Hair follicular keratinocyte (primary cell): ENCODE measurements around the gene TTC31. TPM values are rescaled to one million over a fixed set of nuclear protein-coding genes. Genes with fewer than 3 reads are reported as not detected.

Experiments
- total RNA-seq: library from RNA; depleted of rRNA; stranded (reverse); fragments of >200 nt; gene quantifications from 2 replicates; pipeline ENCODE4 v1.2.3, GENCODE V29; 2015

Gene TTC31
- total RNA-seq, 1 donor from 2014 or later, result 15.1 TPM

Other genes with a start within 250 kb of the TTC31 start
- not detected in 2 replicates for gene SLC4A5, start 139.7 kb upstream of the TTC31 start, total RNA-seq
- 86.5 and 118 TPM in 2 replicates for gene DCTN1, start 102.8 kb upstream of the TTC31 start, total RNA-seq
- gene C2orf81, start 61.5 kb upstream of the TTC31 start, total RNA-seq, result 3.6 and 4.8 TPM in 2 replicates
- gene WDR54, start 61.4 kb upstream of the TTC31 start, total RNA-seq, result 46.2 and 64.7 TPM in 2 replicates
- gene RTKN, start 41.1 kb upstream of the TTC31 start, total RNA-seq, result 117 and 135 TPM in 2 replicates
- gene INO80B, start 28.0 kb upstream of the TTC31 start, total RNA-seq, result 14.9 and 28.2 TPM in 2 replicates
- 44.0 and 71.1 TPM in 2 replicates for gene WBP1, start 24.6 kb upstream of the TTC31 start, total RNA-seq
- 105 and 113 TPM in 2 replicates for gene MOGS, start 17.7 kb upstream of the TTC31 start, total RNA-seq
- gene MRPL53, start 10.4 kb upstream of the TTC31 start, total RNA-seq, result 27.6 and 72.9 TPM in 2 replicates
- gene CCDC142, start 83 bp upstream of the TTC31 start, total RNA-seq, result 6.1 and 16.7 TPM in 2 replicates
- 0.65 and 1.2 TPM in 2 replicates for gene LBX2, start 16.5 kb downstream of the TTC31 start, total RNA-seq
- gene PCGF1, start 24.6 kb downstream of the TTC31 start, total RNA-seq, result 21.4 and 22.4 TPM in 2 replicates
- 0.08 TPM in 1 of 2 replicates, not detected in the other for gene TLX2, start 31.4 kb downstream of the TTC31 start, total RNA-seq
- gene DQX1, start 43.1 kb downstream of the TTC31 start, total RNA-seq, result 1.9 and 4.2 TPM in 2 replicates
- gene AUP1, start 46.6 kb downstream of the TTC31 start, total RNA-seq, result 107 and 116 TPM in 2 replicates
- gene HTRA2, start 46.9 kb downstream of the TTC31 start, total RNA-seq, result 26.8 and 36.5 TPM in 2 replicates
- gene LOXL3, start 70.9 kb downstream of the TTC31 start, total RNA-seq, result 1.0 and 1.6 TPM in 2 replicates
- 3.7 and 4.8 TPM in 2 replicates for gene DOK1, start 71.6 kb downstream of the TTC31 start, total RNA-seq
- 3.3 TPM in 1 of 2 replicates, not detected in the other for gene M1AP, start 165.2 kb downstream of the TTC31 start, total RNA-seq
- gene SEMA4F, start 171.2 kb downstream of the TTC31 start, total RNA-seq, result 10.3 and 11.9 TPM in 2 replicates